ENCODE measurements around the gene ZFC3H1.
"Not testable (repeated sequence)": the region's sequence is repeated elsewhere in the genome, so short reads cannot be mapped to it uniquely, and the experiment has no call there.

Gene ZFC3H1

DNA sequence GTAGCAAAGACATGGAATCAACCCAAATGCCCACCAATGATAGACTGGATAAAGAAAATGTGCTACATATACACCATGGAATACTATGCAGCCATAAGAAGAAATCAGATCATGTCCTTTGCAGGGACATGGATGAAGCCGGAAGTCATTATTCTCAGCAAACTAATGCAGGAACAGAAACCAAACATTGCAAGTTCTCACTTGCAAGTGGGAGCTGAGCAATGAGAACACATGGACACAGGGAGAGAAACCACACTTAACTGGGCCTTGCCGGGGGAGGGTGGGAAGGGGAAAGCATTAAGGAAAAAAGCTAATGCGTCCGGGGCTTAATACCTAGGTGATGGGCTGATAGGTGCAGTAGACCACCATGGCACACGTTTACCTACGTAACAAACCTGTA is 93.8 kb downstream of the ZFC3H1 start:
- not testable (repeated sequence) for DNase-seq

DNA sequence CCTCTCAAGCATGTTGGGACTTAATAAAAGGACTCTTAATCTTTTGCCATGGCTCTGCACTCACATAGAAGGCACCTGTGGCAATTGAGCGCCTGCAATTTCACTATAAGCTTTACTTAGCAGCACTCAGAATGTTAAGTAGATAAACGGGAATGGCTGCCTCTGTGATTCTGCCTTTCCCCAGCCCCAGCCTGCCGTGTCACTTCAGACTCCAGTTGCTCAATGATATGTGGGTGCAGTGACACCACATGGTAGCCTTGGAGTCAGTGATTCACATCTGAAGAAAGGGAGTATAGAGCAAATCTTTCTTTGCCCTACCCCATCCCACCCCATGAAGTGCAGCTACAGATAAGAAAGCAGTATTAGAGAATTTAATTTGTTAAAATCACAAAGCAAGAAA is 96.1 kb downstream of the ZFC3H1 start:
- no peak for DNase-seq

GRCh38 chr12:71566655-71567054 is 97.0 kb downstream of the ZFC3H1 start:
- no peak for DNase-seq

GRCh38 chr12:71565535-71565934 is 98.1 kb downstream of the ZFC3H1 start:
- DNase-seq, result peak; percentile 36

- DNase-seq, result no peak
Measured at GRCh38 chr12:71562676-71563595, 100.7 kb downstream of the ZFC3H1 start.

Measured in fibroblast of skin of back (primary cell).